Tibial nerve (tissue), 4 donors: ENCODE measurements around the gene DAPK2.

Experiments used
- EP300 ChIP-seq, 2 donors: sonication (generic); formaldehyde crosslinking; IDR thresholded peaks; one replicate each; pipeline ENCODE4 v1.6.1; 2017; ENCODE audit warnings: antibody characterized with exemption in 2 of 2, mild to moderate bottlenecking in 1 of 2
- POLR2A ChIP-seq, 2 donors: fragments of 450-650 bp; IDR thresholded peaks; one replicate each; pipeline ENCODE4 v1.6.1; 2017; ENCODE audit warnings: antibody characterized with exemption in 2 of 2, mild to moderate bottlenecking in 2 of 2, moderate library complexity in 2 of 2
- TF ChIP-seq, protein P1 (sequence below), 5 experiments: fragments of 200-600 bp in 3 of 5; fragments of 450-650 bp in 2 of 5; sonication (generic) in 3 of 5; IDR thresholded peaks; one replicate each; pipeline ENCODE4 v1.5.1; 2016 to 2019; ENCODE audit warnings: antibody characterized with exemption in 5 of 5, mild to moderate bottlenecking in 3 of 5, moderate library complexity in 2 of 5

DNA sequence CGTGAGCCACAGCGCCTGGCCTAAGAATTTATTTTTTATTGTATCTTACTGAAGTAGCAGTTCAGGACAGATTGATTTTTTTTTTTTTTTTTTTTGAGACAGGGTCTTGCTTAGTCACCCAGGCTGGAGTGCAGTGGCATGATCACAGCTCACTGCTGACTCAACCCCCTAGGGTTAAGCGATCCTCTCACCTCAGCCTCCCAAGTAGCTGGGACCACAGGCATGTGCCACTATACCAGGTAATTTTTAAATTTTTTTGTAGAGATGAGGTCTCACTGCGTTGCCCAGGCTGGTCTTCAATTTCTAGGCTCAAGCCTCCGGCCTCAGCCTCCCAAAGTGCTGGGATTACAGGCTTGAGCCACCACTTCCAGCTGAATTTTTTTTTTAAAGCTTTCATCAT lies 112.8 kb downstream of the DAPK2 start:
- TF ChIP-seq, protein P1, sequence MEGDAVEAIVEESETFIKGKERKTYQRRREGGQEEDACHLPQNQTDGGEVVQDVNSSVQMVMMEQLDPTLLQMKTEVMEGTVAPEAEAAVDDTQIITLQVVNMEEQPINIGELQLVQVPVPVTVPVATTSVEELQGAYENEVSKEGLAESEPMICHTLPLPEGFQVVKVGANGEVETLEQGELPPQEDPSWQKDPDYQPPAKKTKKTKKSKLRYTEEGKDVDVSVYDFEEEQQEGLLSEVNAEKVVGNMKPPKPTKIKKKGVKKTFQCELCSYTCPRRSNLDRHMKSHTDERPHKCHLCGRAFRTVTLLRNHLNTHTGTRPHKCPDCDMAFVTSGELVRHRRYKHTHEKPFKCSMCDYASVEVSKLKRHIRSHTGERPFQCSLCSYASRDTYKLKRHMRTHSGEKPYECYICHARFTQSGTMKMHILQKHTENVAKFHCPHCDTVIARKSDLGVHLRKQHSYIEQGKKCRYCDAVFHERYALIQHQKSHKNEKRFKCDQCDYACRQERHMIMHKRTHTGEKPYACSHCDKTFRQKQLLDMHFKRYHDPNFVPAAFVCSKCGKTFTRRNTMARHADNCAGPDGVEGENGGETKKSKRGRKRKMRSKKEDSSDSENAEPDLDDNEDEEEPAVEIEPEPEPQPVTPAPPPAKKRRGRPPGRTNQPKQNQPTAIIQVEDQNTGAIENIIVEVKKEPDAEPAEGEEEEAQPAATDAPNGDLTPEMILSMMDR (IDR thresholded peaks at IDR 0.05) = no peak
- TF ChIP-seq POLR2A (IDR thresholded peaks at IDR 0.05) (no peak), EP300 (IDR thresholded peaks at IDR 0.05) (no peak)
